Activated CD4-positive, CD25-positive, alpha-beta regulatory T cell (primary cell): ENCODE data around the gene NOL3.
A peak's percentile ranks its signal among the peaks of the same experiment; 100 is the strongest.

Source experiments
- DNase-seq, 4 experiments: peaks; one replicate each; lab custom pipeline; 2025; lab: John Stamatoyannopoulos, UW

Gene NOL3

DNA sequence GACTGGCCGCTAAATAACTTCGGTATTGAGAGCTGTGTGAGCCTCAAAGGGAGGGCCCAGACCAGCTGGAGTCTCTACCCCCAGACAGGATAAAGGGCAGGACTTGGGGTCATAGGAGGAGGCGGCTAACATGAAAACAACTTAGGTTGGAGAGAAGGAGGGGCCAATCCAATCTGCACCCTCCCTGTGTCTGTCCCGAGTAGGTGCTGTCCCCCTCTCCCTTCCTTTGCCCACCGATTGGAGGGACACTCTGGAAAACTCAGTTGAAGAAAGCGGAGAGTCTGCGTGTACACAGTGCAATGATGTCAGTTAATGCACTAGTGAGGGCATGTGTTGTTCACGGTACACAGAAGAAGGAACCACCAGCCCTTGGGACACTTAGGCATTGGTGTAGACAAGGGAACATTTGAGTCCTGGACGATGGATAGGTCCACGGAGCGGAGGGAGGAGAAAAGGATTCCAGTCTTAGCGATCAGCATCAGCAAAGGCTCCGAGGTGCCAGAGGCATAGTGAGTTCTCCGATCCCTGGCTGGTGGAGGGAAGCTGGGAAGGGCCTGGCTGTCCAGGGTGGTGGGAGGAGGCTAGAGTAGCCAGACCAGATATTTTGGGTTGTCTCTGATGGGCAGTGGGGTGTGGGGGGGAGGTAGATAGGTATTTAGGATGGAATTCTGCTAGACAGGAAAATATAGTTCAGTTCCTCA is 761 bp downstream of the NOL3 start:
- no peak for DNase-seq

DNA sequence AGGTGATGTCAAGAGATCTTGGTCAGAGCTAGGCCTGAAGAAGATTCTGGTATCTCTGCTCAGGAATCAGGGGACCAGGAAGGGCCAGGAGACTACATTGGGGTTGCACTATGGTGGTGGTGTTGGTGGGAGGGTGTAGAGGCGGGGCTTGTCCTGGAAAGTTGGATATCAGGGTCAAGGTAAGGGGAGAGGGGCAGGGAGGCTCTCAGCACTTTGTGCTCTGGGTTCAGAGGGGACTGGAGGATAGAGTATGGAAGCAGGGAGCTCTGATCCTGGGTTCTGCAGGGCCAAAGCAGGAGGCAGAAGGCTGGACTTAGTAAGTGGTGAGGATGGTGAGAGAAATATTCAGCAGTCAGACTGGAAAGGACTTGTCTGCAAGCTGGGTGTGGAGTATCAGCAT is 3.0 kb downstream of the NOL3 start:
- DNase-seq, result no peak

DNA sequence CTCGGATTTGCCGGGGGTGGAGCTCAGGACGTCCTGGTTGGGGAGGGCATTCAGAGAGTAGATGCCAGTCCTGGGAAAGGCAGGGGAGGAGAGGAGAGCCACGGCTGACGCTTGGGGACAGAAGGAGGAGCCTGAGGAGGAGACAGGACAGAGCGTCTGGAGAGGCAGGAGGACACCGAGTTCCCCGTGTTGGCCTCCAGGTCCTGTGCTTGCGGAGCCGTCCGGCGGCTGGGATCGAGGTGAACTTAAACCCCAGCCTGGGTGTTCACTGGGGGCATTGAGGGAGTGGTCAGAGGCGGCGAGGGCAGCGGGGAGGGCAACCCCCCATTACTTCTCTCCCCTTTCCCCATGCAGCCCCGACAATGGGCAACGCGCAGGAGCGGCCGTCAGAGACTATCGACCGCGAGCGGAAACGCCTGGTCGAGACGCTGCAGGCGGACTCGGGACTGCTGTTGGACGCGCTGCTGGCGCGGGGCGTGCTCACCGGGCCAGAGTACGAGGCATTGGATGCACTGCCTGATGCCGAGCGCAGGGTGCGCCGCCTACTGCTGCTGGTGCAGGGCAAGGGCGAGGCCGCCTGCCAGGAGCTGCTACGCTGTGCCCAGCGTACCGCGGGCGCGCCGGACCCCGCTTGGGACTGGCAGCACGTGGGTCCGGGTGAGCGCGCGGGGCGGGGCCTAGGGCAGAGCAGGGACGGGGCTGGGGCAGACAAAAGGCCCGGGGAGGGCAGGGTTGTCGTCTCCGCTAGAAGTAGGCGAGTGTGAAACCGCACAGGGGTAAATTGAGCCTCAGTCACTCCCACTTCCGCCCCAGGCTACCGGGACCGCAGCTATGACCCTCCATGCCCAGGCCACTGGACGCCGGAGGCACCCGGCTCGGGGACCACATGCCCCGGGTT is 3.7 kb downstream of the NOL3 start:
- peak; percentile 24 to 41 (median 37) for DNase-seq

DNA sequence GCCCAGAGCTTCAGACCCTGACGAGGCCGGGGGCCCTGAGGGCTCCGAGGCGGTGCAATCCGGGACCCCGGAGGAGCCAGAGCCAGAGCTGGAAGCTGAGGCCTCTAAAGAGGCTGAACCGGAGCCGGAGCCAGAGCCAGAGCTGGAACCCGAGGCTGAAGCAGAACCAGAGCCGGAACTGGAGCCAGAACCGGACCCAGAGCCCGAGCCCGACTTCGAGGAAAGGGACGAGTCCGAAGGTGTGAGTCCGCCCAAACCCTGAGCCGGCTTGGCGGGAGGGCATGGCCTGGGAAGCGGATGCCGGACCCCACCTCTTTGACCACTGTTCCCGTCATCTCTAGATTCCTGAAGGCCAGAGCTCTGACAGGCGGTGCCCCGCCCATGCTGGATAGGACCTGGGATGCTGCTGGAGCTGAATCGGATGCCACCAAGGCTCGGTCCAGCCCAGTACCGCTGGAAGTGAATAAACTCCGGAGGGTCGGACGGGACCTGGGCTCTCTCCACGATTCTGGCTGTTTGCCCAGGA is 4.4 kb downstream of the NOL3 start:
- DNase-seq, result no peak

DNA sequence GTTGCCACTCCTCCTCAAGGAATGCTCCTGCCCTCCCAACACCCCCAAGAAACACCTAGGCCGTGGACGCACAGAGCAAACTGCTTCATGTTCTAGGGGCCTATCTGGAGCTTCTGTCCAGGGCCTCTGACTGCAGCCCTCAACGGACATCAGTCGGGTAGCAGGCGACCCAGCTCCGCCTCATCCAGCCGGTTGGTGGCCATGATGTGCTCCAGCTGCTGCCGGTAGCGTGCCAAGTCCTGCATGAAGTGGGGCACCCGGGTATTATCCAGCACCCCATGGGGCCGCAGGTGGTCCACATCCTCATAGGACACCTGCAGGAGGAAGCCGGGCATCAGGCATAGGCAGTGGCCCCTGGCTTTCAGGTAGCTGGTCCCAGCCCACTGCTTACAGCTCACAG is 6.3 kb downstream of the NOL3 start:
- no peak for DNase-seq

DNA sequence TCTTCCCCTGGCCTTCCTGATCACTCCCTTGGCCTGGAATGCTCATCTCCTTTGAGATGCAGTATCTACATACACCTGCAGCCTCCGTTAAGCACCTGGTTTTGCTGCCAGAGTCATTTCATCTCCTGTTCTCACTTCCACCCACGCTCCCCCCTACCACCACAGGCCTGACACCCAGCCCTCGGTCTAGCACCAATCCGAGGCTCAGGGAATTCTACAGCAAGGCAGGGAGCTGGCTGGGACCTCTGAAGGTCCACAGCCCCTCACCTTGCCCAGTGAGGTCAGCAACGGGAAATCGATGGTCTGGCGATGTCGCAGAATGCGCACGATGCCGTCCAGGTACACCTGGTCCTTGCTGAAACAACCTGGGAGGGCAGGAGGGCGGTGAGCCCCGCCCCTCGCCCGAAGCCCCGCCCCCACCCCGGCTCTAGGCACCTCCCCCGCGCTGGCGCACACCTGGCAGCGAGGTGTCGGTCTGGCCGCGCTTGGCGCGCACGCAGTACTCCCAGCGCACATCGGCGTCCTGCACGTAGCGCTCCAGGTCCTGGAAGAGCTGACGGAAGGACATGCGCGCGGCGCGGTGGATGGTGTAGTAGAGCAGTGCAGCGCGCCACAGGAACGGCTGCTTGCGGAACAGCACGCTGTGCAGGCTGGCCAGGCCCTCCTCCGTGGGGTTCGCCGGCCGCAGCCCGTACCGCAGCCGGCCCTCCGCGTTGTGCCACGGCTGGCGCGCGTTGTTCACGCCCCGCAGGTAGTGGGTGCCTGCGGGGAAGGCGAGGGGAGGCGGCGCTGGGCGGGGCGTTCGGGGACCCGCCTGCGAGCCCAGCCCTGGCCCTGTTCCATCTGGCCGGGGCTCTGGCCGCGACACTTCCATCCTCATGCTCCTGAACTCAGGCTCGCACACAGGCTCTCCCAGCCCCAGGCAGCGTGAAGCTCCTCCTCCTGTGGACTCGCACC is 7.7 kb downstream of the NOL3 start:
- DNase-seq, result no peak

DNA sequence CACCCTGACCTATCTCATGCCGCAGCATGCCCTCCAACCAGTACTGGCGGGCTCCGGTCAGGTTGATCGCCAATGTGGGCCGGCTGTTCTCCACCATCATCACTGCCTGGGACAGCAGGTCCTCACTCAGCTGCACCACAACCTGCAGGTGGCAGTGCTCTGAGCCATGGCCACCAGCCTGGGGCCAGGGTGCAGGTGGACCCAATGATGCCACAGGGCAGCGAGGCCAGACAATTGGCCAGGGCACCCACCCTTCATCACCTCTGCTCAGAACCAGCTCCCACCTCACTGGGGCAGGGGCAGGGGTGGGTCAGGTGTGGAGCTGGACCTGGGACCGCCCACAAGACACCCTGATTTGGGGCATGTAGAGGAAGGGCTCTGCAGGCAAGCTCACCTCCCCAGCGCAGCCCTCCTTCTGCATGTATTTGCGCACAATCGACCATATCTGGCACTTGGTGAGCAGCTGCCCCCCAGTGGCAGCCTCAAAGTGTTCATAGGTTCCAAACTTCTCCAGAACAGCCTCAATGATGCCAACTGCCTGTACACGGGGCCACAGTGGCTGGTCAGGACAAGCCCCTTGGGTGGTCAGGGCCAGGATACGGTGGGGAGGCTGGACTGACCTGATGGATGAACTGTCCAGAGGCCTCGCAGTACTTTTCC is 9.2 kb downstream of the NOL3 start:
- no peak for DNase-seq

DNA sequence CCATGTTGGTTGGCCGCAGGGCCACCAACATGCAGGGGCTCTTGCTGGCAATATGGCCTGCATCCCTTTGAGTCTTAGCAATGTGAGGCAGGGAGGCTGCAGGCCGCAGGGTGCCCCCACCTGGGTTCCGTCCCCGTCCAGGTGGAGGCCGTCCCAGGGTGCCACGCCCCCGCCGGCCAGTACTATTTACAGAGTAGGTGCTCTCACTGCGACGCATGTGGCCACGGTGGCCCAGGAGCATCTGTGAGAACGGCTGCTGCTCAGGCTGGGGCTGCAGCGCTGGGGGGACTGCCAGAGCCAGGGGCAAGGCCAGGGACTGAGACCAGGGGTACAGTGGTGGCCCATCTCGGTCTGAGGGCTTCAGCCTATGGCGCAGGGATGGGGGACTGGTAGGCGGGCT is 9.8 kb downstream of the NOL3 start:
- no peak for DNase-seq

DNA sequence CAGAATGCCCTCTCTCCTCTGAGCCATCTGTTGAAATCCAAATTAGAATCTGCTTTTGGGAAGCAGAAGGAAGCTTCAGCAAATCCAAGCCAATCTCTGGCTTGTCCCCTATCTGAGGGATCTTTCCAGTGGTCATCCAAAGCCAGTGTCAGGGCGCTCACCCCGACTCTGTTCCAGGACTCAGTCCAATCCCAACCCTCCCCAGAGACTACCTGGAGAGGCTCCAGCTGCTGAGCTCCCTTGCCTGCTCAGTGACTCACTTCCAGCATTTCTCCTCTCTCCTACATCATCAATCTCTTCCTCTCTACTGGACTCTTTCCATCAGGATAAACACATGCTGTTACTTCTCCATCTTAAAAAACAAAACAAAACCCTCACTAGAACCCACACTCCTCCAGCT is 11.0 kb downstream of the NOL3 start:
- DNase-seq, result no peak

DNA sequence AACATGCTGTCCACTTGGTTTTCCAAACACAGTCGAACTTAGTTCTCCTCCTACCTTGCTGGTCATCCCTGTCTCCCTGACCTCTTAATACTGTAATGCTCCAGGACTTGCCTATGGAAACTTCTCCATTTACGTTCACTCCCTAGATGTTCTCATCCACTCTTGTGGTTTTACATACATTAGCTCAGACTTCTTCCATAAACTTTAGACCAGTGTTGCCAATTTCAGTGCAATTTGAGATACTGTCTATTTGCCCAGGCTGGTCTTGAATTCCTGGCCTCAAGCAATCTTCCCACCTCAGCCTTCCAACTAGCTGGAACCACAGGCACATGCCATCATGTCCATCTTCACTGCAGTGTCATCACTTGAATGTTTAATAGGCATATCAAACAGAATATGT is 11.9 kb downstream of the NOL3 start:
- DNase-seq, result no peak

DNA sequence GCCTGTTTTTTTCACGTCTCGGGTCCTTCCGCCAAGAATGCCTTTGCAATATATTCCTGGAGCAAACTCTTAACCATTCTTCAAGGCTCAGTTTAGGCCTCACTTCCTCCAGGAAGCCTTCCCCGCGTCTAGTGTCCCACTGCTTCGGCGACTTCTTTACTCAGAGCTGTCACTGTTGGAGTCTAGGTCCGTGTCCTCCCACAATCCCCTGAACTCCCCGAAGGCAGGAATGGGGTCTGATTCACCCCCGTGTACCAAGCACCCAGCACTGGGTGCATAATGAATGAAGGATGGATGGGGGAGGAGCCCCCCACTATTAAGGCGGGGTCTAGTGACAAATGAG is 12.9 kb downstream of the NOL3 start:
- DNase-seq, result no peak

DNA sequence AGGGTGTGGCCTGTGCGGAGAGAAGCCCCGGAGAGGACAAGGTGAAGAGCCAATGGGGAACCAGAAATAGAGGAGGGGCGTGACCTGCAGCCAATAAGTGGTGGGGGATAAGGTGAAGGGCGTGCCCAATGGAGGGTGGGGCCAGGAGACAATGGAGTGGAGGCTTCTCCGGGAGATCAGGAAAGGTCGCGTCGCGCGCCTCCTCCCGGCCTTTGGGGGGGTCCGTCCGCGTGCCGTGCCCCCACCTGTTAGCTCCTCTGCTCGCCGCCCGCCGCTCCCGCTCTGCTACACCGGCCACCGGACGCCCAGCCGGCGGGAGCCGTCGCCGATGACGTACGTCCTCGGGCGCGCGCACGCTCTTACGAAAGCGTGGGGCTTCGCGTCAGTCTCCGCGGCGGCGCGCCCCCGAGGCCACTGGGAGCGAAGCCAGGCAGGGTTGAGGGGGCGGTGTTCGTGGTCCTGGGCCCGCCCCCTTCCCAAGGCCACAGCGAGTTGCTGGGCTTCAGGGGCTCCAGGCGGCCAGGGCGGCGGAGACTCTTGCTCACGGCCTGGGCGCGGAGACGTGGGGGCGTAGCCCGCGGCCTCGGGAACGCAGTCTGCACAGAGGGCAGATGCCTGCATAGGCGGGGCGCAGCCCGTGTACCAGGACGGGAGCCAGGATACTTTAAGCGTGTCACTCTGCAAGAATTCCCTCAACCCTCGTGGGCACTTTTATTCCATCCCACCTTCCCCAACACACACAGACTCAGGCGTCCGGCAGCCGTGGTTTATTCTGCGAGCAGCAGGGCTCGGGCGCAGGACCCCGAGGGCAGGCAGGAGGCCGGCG is 13.5 kb downstream of the NOL3 start, which contains the start of gene MATCAP1:
Gene MATCAP1 (minus strand): TSS at position 337 of the 826 bp plus-strand sequence. CDS start 3,353 bp downstream, outside the sequence.
- peak; percentile 81 to 85 (median 82) for DNase-seq

DNA sequence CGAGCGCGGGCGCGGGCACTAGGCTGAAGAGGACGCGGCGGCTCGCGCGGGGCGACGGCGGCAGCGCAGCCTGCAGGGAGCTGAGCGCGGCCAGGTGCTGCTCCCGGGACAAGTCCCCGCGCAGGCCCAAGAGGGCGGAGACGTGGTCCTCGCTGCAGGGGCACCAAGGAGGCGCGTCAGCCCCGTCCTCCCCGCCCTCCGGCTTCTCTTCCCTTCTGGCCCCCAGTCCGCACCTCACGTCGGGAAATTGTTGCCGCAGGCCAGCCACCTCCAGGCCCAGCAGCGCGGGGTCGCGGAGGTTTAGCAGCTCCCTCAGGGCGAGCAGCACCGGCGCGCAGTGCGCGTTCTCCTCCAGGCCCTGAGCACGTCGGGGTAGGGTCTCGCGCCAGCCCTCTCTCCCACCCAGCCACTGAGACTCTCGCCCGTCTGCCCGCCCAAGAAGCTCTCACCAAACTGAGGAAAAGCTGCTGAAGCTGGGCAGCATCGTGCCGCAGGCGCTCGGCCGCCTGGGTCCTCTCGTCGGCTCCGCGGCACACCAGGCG is 14.2 kb downstream of the NOL3 start:
- no peak for DNase-seq

DNA sequence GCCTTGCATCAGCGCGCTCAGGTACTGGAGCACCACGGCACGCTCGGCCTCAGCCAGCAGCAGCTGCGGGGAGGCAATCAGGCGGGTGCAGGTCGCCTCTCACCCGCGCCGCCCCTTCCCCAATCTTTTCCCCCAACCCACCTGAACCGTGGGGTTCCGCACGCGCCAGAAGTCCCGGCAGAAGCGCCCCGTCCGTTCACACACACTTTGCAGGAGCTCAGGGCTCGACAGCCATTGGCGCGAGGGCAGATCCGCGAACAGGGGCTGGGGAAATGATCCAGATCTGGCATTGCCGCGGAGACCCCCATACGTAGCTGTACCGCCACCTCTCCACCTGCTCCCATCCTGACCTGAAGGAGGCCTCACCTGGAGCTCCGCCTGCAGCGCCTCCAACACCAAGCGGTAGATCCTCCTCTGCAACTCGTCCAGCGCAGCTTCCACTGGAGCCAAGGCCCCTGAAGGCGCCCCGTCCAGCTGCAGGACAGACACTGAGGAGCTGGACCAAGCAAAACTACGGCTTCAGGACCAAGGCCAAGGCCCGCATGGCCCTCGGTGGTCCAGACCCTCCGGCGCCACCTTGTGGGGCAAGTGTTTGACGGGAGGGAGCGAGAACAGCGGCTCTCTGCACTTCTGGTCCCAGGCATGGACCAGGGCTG is 14.8 kb downstream of the NOL3 start:
- peak; percentile 61 to 81 (median 74) for DNase-seq

DNA sequence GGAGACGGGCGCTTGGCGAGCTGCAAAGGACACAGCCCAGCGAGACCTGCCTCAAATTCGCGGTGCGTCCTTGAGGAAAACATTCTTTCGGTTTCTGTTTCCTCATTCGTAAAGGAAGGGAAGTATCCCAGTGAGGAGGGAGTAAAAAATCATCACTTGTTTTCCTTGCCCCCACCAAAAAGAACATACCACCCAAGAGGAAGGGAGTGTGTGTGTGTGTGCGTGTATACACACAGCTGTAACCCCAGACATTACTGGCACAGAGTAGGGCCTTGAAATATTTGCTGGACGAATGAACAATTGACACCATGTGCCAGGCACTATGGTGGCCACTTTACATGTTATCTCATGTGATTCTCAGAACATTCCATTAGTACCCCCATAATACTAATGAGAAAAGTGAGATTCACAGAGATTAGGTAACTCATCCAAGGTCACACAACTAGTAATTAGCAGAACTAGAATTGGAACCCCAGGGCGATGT is 15.4 kb downstream of the NOL3 start:
- DNase-seq, result no peak

DNA sequence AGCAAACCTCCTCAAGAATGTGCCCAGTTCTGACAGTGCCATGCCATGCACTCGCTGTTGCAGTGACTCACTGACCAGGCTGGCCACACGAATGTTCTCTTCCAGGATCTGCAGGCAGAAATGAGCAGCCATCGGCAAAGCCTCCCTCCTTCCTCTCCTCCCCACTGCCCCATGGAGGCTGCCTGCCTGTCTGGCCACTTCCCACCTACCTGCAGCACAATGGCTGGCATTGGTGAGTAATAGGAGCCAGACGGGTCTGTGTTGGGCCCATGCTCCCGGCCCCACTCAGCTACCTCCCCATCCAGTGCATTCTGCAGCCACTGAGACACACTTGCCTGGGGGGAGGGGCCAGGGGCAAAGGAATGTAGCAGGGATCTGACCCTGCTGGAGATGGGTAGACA is 16.2 kb downstream of the NOL3 start:
- no peak for DNase-seq

DNA sequence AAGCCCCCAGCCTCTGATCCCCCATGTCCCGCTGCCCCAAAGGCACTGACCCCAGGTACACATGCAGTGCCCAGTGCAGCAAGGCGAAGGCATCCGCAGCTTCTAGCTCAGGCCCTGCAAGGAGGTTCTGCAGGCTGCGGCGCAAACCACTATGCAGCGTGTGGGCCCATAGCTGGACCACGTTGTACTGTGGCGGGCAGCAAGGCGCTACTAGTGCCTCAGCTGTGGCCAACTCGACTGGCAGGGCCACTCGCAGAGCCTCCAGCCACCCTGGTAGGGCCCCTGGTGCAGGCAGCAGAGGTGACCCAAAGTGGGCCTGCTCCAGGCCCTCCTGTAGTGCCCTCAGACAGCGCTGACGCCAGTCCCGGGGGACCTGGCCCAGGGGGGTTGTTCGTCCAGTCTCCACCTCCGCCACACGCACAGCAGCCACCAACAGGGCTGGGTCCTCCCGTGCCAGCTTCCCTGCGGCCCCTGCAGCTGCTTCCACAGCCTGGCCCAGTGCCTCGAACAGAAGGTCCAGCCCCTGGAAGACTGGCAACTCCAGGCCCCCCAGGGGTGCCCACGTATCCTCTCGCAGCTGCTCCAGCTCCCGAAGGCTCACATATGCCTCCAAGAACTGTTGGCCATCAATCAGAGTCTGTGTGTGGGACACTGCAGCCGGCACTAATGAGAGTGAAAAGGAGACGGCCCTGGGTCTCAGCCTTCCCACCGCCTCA is 17.0 kb downstream of the NOL3 start:
- no peak for DNase-seq

DNA sequence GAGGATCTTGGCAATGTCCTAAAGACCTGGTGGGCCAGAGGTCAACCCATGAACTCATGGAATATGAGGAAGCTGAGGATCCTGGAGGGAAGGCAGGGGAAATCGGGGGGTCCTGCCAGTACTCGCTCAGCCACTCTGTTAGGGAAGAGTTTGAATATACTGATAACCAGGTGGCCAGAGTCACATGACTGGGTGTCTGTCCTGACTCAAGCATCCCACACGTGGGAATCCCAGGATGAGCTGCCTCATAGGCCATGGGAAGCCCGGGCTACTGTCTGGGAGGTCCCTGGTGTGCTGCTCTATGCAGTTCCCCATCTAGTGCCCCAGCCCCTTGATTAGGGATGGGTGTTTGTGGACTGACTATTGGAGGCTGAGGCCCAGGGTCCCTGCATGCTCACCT is 18.0 kb downstream of the NOL3 start:
- no peak for DNase-seq

DNA sequence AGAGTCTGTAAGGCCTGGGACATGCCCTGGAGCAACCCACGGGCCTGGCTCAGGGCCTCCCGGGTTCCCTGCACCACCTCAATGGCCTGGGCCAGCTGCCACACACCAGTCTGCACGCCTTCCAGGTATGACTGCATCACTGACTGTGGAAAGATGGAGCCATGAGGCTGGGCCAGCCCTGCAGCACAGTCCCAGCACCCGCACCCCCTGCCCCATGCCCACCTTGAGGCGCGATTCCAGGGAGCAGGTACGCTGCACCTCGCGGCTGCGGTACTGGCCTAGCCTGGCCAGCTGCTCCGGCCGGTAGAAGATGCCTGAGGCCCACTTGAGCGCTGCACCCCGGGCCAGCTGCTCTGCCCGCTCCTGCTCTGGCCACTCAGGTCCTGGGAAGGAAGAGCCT is 18.5 kb downstream of the NOL3 start:
- no peak for DNase-seq
